CD4-positive, alpha-beta T cell treated with Interleukin-21 for 1 hour (primary cell): ENCODE measurements around the gene FBXO10.
"Not testable (repeated sequence)": the region's sequence is repeated elsewhere in the genome, so short reads cannot be mapped to it uniquely, and the experiment has no call there.

Experiments used
- DNase-seq: peaks from one replicate; pipeline ENCODE4 v3.0.0-alpha.2; 2020

FBXO10 gene, protein sequence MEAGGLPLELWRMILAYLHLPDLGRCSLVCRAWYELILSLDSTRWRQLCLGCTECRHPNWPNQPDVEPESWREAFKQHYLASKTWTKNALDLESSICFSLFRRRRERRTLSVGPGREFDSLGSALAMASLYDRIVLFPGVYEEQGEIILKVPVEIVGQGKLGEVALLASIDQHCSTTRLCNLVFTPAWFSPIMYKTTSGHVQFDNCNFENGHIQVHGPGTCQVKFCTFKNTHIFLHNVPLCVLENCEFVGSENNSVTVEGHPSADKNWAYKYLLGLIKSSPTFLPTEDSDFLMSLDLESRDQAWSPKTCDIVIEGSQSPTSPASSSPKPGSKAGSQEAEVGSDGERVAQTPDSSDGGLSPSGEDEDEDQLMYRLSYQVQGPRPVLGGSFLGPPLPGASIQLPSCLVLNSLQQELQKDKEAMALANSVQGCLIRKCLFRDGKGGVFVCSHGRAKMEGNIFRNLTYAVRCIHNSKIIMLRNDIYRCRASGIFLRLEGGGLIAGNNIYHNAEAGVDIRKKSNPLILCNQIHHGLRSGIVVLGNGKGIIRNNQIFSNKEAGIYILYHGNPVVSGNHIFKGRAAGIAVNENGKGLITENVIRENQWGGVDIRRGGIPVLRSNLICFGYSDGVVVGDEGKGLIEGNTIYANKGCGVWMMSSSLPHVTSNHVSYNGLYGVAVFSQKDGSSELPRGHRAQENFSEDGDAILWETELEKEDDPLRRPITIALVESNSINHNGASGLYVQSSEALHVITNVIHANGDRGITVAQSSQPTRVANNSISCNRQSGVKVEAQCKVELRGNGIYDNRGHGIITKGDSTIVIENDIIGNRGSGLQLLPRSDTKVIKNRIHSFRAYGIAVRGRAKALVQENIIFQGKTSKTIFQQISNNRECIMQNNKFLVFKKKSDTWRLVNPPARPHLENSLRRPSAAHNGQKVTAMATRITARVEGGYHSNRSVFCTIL

DNA sequence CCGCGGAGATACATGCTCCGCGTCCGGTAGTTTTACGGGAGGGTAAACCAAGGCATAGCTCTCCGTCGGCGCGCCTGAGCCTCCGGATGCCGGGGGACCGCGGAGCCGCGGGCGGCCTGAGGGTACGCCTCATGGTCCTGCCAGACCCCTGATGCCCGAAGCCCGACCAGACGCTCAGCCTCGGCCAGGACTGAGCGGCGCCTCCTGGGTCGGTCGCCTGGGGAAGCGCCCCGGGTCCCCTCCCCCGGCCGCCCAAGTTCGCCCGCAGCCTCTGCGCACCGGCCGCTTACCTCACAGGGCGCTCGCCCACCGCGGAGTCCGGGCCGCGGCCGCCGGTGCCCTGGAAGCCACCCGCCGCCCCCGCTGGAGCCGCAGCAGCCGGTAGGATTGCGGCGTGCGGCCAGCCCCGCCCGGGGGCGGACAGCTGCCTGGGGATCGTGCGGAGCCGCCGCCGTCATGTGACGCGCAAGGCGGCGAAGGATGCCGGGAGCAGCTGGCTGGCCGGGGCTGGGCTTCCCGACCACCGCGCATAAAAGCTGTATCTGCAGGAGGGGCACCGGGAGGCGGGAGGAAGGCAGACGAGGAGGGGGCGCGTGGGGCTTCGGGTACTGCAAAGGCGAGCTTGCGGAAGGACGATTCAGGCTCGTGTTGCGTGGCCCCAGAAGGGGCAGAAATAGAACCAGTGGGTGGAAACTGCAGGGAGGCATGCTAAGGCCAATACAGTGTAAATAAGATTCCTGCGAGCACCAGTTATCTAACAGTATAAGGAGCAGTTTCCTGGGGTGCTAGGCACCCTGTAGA, at the start of gene FBXO10:
Gene FBXO10 (minus strand): TSS at position 460 of the 801 bp plus-strand sequence. CDS start 34,612 bp downstream, outside the sequence.
- DNase-seq, result peak; percentile 45

DNA sequence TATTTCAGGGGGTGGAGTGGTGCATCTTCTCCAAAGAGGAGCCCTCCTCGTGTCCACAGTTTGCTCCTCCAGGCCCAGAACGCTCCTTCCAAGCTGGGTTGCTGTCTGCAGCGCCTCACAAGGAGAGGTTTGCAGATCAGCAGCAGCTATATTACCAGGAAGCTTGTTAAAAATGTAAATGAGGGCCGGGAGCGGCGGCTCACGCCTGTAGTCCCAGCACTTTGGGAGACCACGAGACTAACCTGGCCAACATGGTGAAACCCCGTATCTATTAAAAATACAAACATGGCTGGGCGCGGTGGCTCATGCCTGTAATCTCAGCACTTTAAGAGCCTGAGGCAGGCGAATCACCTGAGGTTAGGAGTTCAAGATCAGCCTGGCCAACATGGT, 49.6 kb upstream of the FBXO10 start:
- DNase-seq, result no peak

DNA sequence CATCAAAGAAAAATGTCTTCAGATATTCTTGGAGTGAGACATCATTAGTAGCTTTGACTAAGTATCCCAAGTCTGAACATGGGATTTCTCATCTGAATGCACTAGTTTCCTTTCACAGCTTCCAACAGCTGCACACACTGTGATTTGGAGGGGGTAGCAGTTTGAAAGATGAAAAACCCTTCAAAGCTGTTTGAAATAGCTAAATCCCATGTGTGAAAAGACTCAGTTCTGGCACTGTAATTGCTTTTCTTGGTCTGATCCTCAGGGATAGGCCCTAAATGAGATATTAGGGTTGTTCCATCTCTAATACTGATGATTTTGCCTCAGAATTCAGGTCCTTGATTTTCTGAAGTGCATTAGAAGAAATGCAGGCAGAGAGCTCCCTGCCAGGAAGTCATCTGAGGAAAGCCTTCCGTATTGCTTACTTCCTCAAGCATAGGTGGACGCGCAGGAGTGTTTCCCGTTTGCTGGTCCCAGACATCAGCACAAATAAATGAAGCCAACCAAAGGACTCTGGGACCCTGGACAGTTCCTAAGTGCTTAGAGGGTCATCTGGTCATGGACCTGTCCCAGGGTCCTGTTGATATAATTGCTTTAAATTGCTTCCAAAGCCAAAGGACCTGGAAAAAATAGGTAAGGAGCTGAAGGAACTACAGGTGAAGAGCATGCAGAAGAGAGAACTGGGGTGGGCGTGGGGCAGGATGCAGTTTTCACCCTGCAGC, 49.0 kb upstream of the FBXO10 start:
- no peak for DNase-seq

DNA sequence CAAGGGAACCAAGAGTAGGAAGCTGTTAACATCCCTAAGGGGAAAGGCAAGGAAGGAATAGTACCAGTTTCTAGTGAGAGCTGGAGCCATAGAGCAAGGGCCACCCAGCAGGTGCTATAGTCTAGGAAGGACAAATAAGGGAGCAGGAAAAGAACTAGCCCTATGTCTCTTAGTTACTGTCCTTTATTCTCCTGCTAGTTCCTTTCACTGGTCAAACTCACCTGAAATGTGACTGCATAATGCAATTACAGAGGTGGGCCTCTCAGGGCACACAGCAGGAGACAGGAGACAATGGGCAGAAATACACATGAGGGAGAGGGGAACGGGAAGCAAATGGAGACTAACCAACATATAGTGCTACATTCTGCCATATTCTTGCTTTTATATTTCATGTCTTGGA, 47.9 kb upstream of the FBXO10 start:
- DNase-seq, result no peak

DNA sequence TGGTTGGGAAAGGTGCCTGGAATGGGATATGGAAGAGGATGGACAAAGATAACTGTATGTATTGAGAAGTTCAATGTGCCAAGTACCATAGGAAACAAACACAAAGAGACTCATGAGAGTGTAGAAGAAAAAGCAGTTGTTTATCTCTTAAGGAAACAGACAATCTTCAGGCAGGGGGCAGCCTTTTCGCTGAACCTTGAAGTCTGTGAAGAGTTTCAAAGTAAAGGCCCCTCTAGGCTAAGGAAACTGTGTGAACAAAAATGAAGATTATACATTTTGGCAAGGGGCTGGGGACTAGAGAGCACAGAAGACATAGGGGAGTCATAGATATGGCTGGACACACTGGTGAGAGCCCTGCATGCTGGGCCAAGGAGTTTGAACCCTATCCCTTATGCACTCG, 47.1 kb upstream of the FBXO10 start:
- DNase-seq, result no peak

DNA sequence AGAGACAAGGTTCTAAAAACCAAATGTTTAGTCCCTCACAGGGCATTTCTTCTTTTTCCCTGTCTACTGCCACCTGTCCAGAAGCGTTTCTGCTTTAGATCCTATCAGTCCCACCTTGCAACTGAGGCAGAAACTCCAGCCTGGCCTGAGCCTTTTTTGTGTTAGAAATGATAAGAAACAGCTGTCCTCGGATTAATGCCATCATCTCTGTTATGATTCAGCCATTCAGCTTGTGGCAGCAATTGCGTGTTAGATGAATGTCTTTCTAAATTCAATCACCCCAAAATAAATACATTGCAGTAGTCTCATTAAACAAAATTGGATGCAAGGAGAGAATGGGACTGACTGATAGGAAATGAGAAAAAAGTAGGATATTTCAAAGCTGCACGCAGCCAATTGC, 46.3 kb upstream of the FBXO10 start:
- no peak for DNase-seq

DNA sequence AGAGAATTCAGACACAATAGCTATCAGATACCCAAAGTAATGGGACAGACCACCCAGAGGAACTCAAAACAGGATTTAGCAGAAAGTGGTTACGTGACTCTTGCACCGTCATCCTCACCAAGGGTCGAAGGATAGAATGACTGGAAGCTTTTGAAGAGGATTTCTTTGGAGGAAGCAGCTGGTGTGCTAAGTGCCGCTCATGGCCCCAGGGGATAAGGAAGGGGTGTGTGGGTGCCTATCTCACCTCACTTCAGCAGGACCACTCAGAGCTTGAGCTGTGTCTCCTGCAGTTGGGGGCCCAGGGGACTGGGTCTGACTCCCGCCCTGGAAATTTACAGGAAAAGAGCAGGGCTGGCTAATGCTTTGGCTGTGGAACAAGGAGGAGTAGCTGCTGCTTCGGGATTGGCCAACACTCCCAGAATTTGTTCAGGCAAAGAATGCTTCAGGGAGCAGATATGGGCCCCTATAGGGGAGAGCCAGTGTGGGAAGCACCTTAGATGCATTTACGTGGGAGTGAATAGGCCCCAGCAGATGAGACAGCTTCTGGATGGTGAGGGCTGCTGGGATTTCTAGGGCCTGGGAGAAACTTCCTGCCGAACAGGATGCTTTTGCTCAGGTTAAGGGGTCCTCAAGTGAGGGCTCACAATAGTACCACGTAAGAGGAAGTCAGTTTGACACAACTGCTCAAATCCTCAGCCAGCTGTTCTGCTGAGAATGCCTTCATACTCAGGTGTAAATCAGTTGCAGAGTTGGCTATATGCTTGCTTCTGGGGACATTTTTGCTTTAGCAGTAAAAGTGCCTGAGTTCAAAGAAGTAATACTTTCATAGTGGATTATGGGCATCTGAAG, 45.3 kb upstream of the FBXO10 start:
- no peak for DNase-seq

DNA sequence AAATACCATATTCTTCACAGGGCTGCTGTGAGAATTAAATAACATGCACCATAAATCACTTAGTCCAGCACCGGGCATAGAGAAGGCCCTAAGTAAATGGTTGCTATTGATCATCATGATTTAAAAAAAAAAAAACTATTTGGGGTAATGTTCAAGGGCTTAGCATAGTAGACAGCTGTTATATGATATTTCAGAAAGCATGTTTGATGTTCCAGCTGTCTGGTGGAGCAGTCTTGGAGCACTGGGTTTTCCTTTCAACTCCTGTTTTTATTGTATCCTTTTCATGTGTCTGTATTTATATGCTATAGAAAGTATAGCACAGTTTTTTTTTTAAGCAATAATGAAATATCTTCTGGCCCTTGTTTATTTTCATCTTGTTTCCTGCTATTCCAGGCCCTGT, 44.2 kb upstream of the FBXO10 start:
- no peak for DNase-seq

DNA sequence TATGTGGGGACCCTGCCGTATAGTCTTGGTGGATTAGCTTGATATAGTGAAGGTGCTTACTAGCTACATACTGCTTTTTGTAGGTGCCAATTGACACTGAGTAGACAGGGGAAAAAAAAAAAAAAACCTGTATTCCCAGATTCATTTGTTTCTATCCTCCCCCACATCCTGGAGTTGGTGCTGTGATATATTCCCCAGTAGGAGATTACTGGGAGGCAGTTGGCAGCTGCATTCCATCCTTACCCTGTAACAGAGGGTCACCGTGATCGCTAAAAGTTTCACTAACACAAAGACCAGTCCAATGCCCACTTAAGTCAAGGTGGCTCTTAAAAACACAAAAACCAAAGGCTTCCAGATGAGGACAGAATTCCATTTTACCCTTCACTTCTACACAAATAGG, 43.6 kb upstream of the FBXO10 start:
- DNase-seq, result no peak

DNA sequence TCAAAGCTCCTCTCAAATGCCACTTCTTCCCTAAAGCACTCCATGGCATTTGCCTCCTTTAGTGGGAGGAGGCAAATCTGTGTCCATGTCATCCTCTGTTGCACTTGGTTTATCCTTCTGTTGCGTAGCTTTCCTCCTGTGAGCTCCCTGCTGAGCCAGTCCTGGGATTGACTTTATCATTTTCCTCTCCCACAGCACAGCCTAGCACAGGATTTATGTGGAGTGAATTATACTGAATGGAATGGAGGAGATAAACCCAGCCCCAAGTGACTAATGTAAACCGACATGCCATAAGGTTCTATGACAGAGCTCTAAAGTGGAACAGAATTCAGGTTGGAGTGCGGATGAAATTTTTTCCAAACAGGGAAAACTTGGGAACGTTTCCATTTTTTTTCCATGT, 42.6 kb upstream of the FBXO10 start:
- DNase-seq, result no peak

DNA sequence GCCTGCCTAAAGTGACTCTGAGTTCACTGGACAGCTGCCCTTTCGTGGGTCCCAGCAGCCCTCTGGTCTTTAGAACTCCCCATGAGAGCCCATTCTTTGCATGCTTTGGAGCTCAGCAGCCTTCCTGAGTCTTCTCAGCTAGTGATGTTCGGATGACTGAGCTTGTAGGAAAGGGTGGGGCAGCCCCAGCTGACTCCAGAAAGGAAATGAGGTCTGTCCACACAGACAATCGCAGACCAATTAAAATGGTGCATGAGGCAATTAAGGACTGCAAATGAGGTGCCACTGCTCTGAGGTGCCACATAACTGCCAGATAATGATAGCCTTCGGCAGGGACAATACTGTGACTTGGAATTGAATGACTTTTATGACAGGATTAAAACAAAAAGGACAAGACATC, 41.7 kb upstream of the FBXO10 start:
- DNase-seq, result no peak

DNA sequence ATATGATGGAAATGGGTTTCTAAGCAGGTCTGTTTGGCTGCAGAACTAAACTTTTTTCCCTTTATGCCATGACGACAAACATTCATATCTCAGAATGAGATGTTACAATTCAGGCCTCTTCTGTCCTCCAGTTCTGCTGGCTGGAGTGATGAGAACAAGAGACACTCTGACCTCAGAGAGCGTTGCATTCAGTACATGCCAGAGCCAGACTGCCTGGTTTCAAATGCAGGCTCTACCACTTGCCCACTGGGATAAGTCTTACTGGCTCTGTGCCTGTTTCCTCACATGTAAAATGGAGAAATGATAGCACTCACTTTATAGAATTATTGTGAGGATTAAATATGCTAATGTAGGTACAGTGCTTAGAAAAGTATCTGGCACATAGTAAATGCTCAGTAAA, 41.0 kb upstream of the FBXO10 start:
- no peak for DNase-seq

DNA sequence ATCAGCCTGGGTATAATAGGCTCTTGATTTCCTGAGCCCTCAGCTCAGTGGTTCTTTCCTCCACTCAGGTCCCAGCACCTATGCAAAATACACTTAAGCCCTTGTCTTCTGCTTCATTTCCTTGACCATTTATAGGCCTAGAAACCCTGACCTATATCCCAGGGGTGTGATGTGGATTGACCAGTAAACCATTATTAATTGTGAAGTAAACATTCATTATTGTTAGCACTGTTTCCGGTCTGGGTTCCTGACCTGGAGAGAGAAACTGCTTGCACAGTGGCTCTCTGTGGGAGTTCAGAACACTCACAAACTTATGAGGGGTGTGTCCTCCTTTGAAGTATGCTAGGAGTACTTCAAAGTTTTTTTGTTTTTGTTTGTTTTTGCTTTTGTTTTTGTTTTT, 35.8 kb upstream of the FBXO10 start:
- no peak for DNase-seq

DNA sequence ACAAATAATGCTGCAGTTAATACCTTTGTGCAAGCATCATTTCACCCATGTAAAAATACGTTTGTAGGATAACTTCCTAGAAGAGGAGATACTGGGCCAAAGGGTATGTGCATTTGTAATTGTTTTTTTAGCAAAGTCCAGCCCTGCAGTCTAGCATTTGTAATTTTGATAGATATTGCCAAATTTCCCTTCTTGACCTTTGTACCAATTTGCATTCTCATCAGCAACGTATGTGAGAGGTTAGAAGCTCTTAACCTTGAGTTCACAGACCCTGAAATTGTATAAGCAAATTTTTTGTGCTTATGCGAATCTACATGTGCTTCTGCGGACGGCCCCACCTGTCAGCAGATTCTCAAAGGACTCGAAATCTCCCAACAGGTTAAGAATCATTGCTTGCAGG, 34.8 kb upstream of the FBXO10 start:
- DNase-seq, result no peak

DNA sequence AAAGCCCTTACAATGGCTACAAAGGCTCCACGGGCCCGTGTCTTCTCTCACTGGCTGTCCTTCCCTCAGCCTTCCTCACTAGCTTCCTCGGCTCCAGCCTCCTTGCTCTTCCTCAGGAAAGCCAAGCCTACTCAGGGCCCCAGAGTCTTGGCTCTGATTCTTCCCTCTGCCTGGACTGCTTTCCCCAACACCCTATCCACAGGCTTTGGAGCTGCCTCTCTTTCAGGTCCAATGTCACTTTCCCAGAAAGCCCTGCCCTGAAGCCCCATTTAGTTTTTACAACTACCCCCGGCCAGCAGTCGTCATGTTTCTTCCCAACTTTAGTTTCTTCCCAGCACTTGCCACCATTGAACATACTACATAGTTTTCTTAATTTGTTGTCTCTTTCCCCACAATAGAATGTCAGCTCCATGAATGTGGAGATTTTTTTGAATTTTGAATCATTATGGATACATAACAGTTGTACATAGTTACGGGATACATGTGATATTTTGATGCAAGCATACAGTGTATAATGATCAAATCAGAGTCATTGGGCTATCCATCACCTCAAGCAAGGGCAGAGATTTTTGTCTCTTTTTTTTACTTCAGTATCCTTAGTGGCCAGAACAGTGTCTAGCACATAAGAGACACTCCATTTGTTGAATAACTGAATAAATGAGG, 33.7 kb upstream of the FBXO10 start:
- DNase-seq, result no peak

DNA sequence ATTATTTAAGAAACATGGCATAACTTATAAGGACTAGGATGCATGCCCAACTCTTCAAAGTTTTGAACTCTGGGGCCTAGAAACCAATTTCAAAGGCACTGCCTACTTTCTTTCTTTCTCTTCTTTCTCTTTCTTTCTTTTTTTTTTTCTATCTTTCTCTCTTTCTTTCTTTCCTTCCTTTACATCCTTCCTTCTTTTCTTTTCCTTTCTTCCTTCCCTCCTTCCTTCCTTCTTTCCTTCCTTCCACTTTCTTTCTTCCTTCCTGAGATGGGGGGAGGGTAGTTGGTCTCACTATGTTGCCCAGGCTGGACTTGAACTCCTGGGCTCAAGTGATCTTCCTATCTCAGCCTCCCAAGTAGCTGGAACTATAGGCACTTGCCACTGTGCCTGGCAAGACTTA, 32.1 kb upstream of the FBXO10 start:
- no peak for DNase-seq

DNA sequence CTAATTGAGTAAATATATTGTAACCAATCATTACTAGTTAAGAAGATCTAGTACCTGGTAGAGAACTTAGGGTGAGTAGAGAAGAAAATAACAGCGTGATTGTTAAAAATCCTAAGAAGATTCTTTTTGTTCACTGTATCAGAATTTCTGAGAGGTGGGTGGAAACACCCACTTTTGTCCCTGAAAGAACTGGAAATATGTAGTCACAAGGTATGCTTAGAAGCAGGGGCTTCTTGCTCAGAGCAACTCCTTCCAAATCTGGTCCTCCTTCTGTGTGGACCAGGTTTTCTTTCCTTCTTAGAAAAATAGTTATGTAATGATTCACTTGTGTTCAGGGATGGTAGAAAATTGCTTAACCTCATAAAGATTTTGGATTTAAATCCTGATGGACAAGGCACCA, 28.1 kb upstream of the FBXO10 start:
- DNase-seq, result no peak

DNA sequence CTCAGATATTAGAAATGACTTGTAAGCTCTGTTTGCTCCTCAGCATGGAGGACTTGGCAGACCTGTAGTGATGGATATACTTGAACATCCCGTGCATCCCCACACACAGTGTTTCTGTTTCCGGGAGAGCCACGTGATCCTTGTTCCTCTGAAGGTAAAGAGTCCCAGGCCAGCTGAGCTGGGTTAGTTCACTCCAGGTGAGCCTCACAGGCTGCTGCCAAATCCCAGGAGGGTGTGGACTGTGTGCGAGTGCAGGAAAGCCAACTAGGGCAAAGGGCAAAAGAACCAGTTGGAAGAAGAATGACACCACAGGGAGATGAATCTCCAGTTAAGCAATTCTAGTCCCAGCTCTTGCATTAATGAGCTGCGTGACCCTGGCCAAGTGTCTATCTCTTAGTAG, 26.6 kb upstream of the FBXO10 start:
- no peak for DNase-seq

DNA sequence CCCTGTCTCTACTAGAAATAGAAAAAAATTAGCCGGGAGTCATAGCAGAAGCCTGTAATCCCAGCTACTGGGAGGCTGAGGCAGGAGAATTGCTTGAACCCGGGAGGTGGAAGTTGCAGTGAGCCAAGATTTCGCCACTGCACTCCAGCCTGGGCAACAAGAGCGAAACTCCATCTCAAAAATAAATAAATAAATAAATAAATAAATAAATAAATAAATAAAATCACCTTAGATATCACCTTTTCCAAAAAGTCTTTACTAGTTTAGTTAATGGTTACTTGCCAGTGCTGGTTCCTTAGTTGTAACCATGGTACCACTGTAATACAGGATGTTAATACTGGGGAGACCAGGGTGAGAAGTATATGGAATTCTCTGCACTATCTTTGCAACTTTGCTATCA, 25.9 kb upstream of the FBXO10 start:
- DNase-seq, result not testable (repeated sequence)

DNA sequence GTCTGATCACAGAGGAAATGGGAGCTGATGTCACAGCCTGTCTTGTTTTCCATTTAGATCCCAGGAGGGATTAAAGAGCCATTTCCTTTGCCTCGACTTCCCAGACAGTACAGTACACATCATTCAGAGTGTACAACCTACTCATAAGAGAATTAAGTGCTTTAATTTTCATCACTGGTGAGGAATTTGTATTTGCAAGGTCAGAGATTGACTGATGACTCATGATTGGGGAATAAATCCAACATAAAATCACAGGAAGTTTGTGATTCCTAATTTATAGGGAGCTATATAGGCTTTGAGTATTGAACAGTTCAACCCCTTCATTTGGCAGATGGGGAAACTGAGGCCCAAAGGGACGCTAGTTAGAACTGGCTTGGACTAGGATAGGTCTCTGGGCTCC, 20.3 kb upstream of the FBXO10 start:
- DNase-seq, result no peak

DNA sequence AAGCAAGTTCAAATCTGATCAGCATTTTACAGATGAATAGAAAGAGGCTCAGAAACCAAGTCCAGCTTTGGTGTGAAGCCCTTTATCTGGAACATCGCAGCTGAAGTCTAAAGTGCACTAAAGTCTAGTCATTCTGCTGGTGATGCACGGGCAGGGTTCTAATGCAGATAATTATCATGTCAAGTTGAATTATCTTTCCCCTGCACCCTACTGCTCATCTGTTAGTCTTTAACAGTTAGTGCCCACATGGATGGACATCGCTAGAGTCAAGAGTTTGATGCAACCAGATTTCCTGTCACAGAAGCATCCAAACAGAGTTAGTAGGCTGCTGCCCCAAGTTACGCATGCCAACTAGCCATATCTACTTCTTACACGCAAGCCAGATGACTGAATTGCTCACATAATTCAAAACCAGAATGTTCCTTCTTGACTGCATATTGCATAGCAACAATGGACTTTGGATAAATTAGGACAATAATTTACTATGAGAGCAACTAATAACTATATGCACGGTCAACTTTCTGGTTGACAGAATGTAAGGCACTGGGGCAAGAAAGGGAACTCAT, 17.8 kb upstream of the FBXO10 start:
- no peak for DNase-seq
